Keratinocyte (primary cell): ENCODE data around the gene CMIP.

ENCODE experiments used
- EZH2 ChIP-seq: IDR thresholded peaks from one replicate; pipeline ENCODE4 v1.6.1; 2012; ENCODE audit warnings: inconsistent platforms, mild to moderate bottlenecking, low read length, moderate library complexity
- TF ChIP-seq, protein P1 (sequence below), 3 experiments: IDR thresholded peaks in 1 of 3; conservative IDR thresholded peaks in 1 of 3; optimal IDR thresholded peaks in 1 of 3; 2 replicates in 2 of 3; 3 replicates in 1 of 3; pipeline versions ENCODE3 to v1.5.1; 2011; ENCODE audit warnings: low read length in 3 of 3, mild to moderate bottlenecking in 3 of 3, moderate library complexity in 2 of 3, control low read depth in 1 of 3, inconsistent platforms in 1 of 3; ENCODE audit not compliant: insufficient read depth in 2 of 3; ENCODE audit errors: extremely low read depth in 1 of 3

DNA sequence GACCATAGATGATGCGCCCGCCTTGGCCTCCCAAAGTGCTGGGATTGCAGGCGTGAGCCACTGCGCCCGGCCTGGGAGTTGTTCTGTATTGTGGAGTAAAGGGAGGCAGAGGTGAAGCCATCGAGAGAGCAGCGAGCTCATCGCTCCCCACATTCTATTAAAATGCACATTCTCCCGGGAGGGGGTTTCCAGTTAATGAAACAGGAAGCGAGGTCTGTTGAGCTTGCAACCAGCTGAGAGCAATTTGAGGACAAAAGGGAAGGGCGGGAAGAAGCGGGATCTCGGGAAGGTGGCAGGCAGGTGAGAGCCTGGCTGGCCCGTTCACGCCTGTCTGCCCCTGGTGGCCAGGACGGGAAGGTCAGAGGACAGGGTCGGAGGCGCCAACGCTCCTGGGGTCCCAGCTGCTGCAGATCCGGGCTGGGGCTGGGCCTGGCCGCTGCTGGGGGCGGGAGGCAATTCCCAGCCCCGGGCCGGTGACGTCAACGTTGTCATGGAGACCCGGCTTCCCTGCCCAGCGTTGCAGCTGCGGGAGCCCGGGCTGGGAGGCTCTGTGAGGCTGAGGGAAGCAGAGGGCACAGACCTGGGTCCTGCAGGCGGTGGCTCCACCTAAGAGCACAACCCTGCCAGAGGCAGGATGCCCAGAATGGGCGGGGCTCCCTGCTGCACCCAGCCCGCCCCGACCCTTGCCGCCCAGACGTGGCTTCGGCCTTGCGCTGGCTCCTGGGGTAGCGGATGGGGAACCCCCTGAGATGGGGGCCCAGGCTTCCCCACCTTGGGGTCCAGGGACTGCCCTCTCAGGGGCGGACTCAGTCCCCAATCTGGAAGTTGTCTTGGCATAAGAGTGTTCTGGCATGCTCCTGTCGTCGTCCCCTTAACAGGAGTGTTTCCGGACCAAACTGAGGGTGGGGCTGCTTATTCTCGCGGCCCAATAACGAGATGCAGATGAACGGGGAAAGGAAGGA, 285.8 kb downstream of the CMIP start:
- TF ChIP-seq, protein P1, sequence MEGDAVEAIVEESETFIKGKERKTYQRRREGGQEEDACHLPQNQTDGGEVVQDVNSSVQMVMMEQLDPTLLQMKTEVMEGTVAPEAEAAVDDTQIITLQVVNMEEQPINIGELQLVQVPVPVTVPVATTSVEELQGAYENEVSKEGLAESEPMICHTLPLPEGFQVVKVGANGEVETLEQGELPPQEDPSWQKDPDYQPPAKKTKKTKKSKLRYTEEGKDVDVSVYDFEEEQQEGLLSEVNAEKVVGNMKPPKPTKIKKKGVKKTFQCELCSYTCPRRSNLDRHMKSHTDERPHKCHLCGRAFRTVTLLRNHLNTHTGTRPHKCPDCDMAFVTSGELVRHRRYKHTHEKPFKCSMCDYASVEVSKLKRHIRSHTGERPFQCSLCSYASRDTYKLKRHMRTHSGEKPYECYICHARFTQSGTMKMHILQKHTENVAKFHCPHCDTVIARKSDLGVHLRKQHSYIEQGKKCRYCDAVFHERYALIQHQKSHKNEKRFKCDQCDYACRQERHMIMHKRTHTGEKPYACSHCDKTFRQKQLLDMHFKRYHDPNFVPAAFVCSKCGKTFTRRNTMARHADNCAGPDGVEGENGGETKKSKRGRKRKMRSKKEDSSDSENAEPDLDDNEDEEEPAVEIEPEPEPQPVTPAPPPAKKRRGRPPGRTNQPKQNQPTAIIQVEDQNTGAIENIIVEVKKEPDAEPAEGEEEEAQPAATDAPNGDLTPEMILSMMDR (optimal IDR thresholded peaks at IDR 0.05 in 1 of 3, IDR thresholded peaks at IDR 0.05 in 1 of 3, conservative IDR thresholded peaks at IDR 0.05 in 1 of 3; ENCODE audit: extremely low read depth in 1 of 3, insufficient read depth in 2 of 3, low read length in 3 of 3) = peak; percentile 71 to 87 (median 75)
- TF ChIP-seq EZH2 = no peak
